GM23248 (cell line): ENCODE measurements around the gene MBNL1. TPM values are rescaled to one million over a fixed set of nuclear protein-coding genes. Genes with fewer than 3 reads are reported as not detected.

Experiments
- DNase-seq: peaks from one replicate; pipeline ENCODE4 v3.0.0-alpha.2; 2015
- H2AFZ ChIP-seq: fragments of 200-600 bp; sonication (generic); 2 replicates; pipeline ENCODE4 v1.6.1; 2016; ENCODE audit warnings: antibody characterized with exemption
- H3F3A ChIP-seq: fragments of 200-600 bp; sonication (generic); 2 replicates; pipeline ENCODE4 v1.6.1; 2016; ENCODE audit warnings: mild to moderate bottlenecking, antibody characterized with exemption, mixed run types; ENCODE audit not compliant: insufficient read depth
- H3K27ac ChIP-seq: fragments of 200-600 bp; sonication (generic); 2 replicates; pipeline ENCODE4 v1.5.1; 2016; ENCODE audit warnings: mild to moderate bottlenecking
- H3K27me3 ChIP-seq: fragments of 200-600 bp; sonication (generic); replicated peaks from 2 replicates; pipeline ENCODE4 v1.6.1; 2016; ENCODE audit warnings: mild to moderate bottlenecking; ENCODE audit not compliant: insufficient read depth
- H3K36me3 ChIP-seq: fragments of 200-600 bp; sonication (generic); 2 replicates; pipeline ENCODE4 v1.6.1; 2016; ENCODE audit warnings: low read depth, mild to moderate bottlenecking
- H3K4me1 ChIP-seq: fragments of 200-600 bp; sonication (generic); 2 replicates; pipeline ENCODE4 v1.6.1; 2016; ENCODE audit warnings: mild to moderate bottlenecking; ENCODE audit not compliant: insufficient read depth
- H3K4me2 ChIP-seq: fragments of 200-600 bp; sonication (generic); one replicate; pipeline ENCODE4 v1.6.1; 2016; ENCODE audit warnings: mild to moderate bottlenecking; ENCODE audit not compliant: unreplicated experiment
- H3K4me3 ChIP-seq: fragments of 200-600 bp; sonication (generic); 2 replicates; pipeline ENCODE4 v1.5.1; 2016; ENCODE audit warnings: mild to moderate bottlenecking
- H3K79me2 ChIP-seq: fragments of 200-600 bp; sonication (generic); 2 replicates; pipeline ENCODE4 v1.6.1; 2016; ENCODE audit warnings: mild to moderate bottlenecking; ENCODE audit not compliant: insufficient read depth
- H3K9ac ChIP-seq: fragments of 200-600 bp; sonication (generic); 2 replicates; pipeline ENCODE4 v1.6.1; 2016; ENCODE audit warnings: mild to moderate bottlenecking
- H3K9me2 ChIP-seq: fragments of 200-600 bp; sonication (generic); 2 replicates; pipeline ENCODE4 v1.6.1; 2016; ENCODE audit warnings: mixed run types, mild to moderate bottlenecking, moderate library complexity; ENCODE audit not compliant: insufficient read depth
- H3K9me3 ChIP-seq: fragments of 200-600 bp; sonication (generic); one replicate; pipeline ENCODE4 v1.6.1; 2017; ENCODE audit warnings: low read depth
- H4K20me1 ChIP-seq: fragments of 200-600 bp; sonication (generic); 2 replicates; pipeline ENCODE4 v1.6.0; 2016; ENCODE audit not compliant: insufficient read depth
- EZH2 ChIP-seq: fragments of 200-600 bp; sonication (generic); IDR thresholded peaks from 2 replicates; pipeline ENCODE4 v1.6.1; 2018; ENCODE audit warnings: antibody characterized with exemption, mild to moderate bottlenecking; ENCODE audit not compliant: insufficient read depth, poor library complexity, severe bottlenecking
- EZH2phosphoT487 ChIP-seq: fragments of 200-600 bp; sonication (generic); IDR thresholded peaks from 2 replicates; pipeline ENCODE4 v1.6.1; 2018; ENCODE audit warnings: antibody characterized with exemption, moderate library complexity, mild to moderate bottlenecking, low read depth; ENCODE audit not compliant: insufficient read depth
- WGBS, 2 experiments: methylation state at CpG; one replicate each; pipeline ENCODE4 v1.1.6; 2015 to 2017; ENCODE audit warnings: low lambda C conversion rate in 2 of 2, low coverage in 1 of 2; ENCODE audit errors: missing lambda C conversion rate in 2 of 2; 5-methylcytosine and 5-hydroxymethylcytosine counted together
- in situ Hi-C: fragments of 300-500 bp; cut with MboI; formaldehyde crosslinking; loops from 2 replicates; pipeline ENCODE4 v1.15.0; 2020
- polyA plus RNA-seq: library from polyadenylated mRNA; unstranded; fragments of >200 nt; fragmentation: Nextera tagmentation; extraction: Ambion mirVana; gene quantifications from 2 replicates; pipeline ENCODE4 v1.2.1, GENCODE V29; 2016
- total RNA-seq: library from RNA; depleted of rRNA; stranded (reverse); fragments of >200 nt; shearing (Covaris generic); gene quantifications from 2 replicates; pipeline ENCODE4 v1.2.3, GENCODE V29; 2014

The MBNL1 gene
- total and polyA plus RNA-seq, 2 experiments from 2014 or later, result 89.5 to 262 TPM

- Histone ChIP-seq H3K4me3 (peak overlapping the region; percentile 67), H3F3A (peaks cover 79% of the 10 kb centered on the region), H3K27me3 (no peaks in the 10 kb centered on the region), H3K36me3 (peaks cover 5% of the 10 kb centered on the region; the same call in 1 of the 2 replicates), H3K4me2 (peak overlapping the region; percentile 87), H3K4me1 (peaks cover 81% of the 10 kb centered on the region), H2AFZ (no peak overlapping the region), H3K79me2 (peaks cover 94% of the 10 kb centered on the region), H3K9me2 (no peaks in the 10 kb centered on the region), H3K9ac (peak overlapping the region; percentile 78), H3K27ac (peak overlapping the region; percentile 94), H4K20me1 (no peaks in the 10 kb centered on the region), H3K9me3 (no peaks in the 10 kb centered on the region)
- 32 to 33% methylated on average over 3 of the region's 3 CpGs for WGBS, 2 experiments
- TF ChIP-seq EZH2, result no peak
- TF ChIP-seq EZH2phosphoT487, result no peak
- peak; percentile 52 for DNase-seq
- in situ Hi-C loops, result no loop called here
Measured at GRCh38 chr3:152301745-152302181, 33.0 kb downstream of the MBNL1 start.

- Histone ChIP-seq H3K4me3 (peak overlapping the region; percentile 67), H3K36me3 (peaks cover 13% of the 10 kb centered on the region), H3K27ac (peak overlapping the region; percentile 94), H3K4me1 (peaks cover 86% of the 10 kb centered on the region), H3F3A (peaks cover 82% of the 10 kb centered on the region), H3K4me2 (peak overlapping the region; percentile 87), H3K9me3 (no peaks in the 10 kb centered on the region), H3K9ac (peak overlapping the region; percentile 78), H4K20me1 (no peaks in the 10 kb centered on the region), H2AFZ (no peak overlapping the region), H3K79me2 (peaks cover 94% of the 10 kb centered on the region), H3K27me3 (no peaks in the 10 kb centered on the region), H3K9me2 (no peaks in the 10 kb centered on the region)
- peak; percentile 95 for DNase-seq
- in situ Hi-C loops, result no loop called here
- TF ChIP-seq EZH2, result no peak
- TF ChIP-seq EZH2phosphoT487, result no peak
- 1 to 3% methylated on average over 4 of the region's 4 CpGs for WGBS, 2 experiments
Measured at GRCh38 chr3:152302521-152303021, 33.8 kb downstream of the MBNL1 start.

- H3F3A ChIP-seq, result peaks cover 80% of the 10 kb centered on the region
- no peaks in the 10 kb centered on the region for H3K27me3 ChIP-seq
- H3K79me2 ChIP-seq, result peaks cover 96% of the 10 kb centered on the region
- in situ Hi-C loops, result no loop called here
- DNase-seq, result no peak
- H4K20me1 ChIP-seq, result no peaks in the 10 kb centered on the region
- H3K9me2 ChIP-seq, result no peaks in the 10 kb centered on the region
- TF ChIP-seq EZH2 (no peak), EZH2phosphoT487 (no peak)
- H3K4me3 ChIP-seq, result no peak overlapping the region
- peak overlapping the region; percentile 87 for H3K4me2 ChIP-seq
- H3K27ac ChIP-seq, result peak overlapping the region; percentile 94
- no peaks in the 10 kb centered on the region for H3K9me3 ChIP-seq
- H3K9ac ChIP-seq, result no peak overlapping the region
- H2AFZ ChIP-seq, result no peak overlapping the region
- peaks cover 13% of the 10 kb centered on the region for H3K36me3 ChIP-seq
- H3K4me1 ChIP-seq, result peaks cover 88% of the 10 kb centered on the region
Measured at GRCh38 chr3:152304160-152304559, 35.4 kb downstream of the MBNL1 start.

DNA sequence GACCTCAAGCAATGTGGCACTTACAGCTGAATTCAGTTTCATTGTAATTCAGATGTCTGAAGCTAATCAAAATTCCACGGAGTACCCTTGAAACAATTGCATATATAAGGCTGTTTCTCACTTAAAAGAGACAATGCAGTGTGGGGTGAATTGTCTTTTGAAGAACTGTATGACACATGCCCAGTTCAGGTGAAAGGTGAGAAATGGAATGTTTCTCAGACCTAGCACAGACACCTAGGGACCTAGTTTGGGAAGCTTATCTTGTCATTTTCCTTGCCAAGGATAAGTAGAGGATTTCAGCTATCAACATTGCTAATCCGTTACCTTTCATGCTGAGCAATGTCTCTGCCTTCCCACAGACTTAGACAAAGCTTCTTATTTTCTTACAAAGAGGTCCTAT, 36.3 kb downstream of the MBNL1 start:
- H3K27ac ChIP-seq, result peak overlapping the region; percentile 94; the same call in 1 of the 2 replicates
- peaks cover 87% of the 10 kb centered on the region for H3K4me1 ChIP-seq
- H3K27me3 ChIP-seq, result no peaks in the 10 kb centered on the region
- peaks cover 8% of the 10 kb centered on the region; the same call in 1 of the 2 replicates for H3K36me3 ChIP-seq
- no peaks in the 10 kb centered on the region for H4K20me1 ChIP-seq
- TF ChIP-seq EZH2 (no peak), EZH2phosphoT487 (no peak)
- H3K4me3 ChIP-seq, result no peak overlapping the region
- no peak for DNase-seq
- H3K9me3 ChIP-seq, result no peaks in the 10 kb centered on the region
- no peaks in the 10 kb centered on the region for H3K9me2 ChIP-seq
- peak overlapping the region; percentile 14 for H3K4me2 ChIP-seq
- in situ Hi-C loops, result no loop called here
- H3K79me2 ChIP-seq, result peaks cover 94% of the 10 kb centered on the region
- no peak overlapping the region for H2AFZ ChIP-seq
- WGBS, 2 experiments, result 53 to 60% methylated on average over 2 of the region's 2 CpGs
- H3K9ac ChIP-seq, result no peak overlapping the region
- peaks cover 78% of the 10 kb centered on the region for H3F3A ChIP-seq
